GM12878 (cell line): ENCODE data around the gene TCF7L1.

Experiments
- CTCF ChIP-seq, 3 experiments: IDR thresholded peaks in 2 of 3; conservative IDR thresholded peaks in 1 of 3; 2 replicates each; pipeline ENCODE4 v1.5.1; 2011; ENCODE audit warnings: low read depth in 3 of 3, low read length in 3 of 3, mild to moderate bottlenecking in 3 of 3, control low read depth in 2 of 3, moderate library complexity in 2 of 3, inconsistent platforms in 1 of 3, mixed read lengths in 1 of 3; ENCODE audit not compliant: control insufficient read depth in 2 of 3, insufficient read depth in 1 of 3; ENCODE audit errors: extremely low read depth in 1 of 3
- EZH2 ChIP-seq: IDR thresholded peaks from 2 replicates; pipeline ENCODE4 v1.6.1; 2012; ENCODE audit warnings: low read depth, mild to moderate bottlenecking, control low read depth, inconsistent platforms, low read length, borderline replicate concordance; ENCODE audit not compliant: control insufficient read depth
- IKZF1 ChIP-seq: fragments of 450-650 bp; conservative IDR thresholded peaks from 2 replicates; pipeline ENCODE4 v1.6.1; 2017; ENCODE audit warnings: antibody characterized with exemption, mild to moderate bottlenecking
- NFIC ChIP-seq: IDR thresholded peaks from 2 replicates; pipeline ENCODE4 v1.6.1; 2012; ENCODE audit warnings: low read depth, mild to moderate bottlenecking, inconsistent platforms, low read length, moderate library complexity
- POLR2A ChIP-seq: IDR thresholded peaks from 2 replicates; pipeline ENCODE4 v1.6.1; 2011; ENCODE audit warnings: low read depth, mild to moderate bottlenecking, low read length
- RAD21 ChIP-seq: IDR thresholded peaks from 2 replicates; pipeline ENCODE4 v1.6.1; 2011; ENCODE audit warnings: mild to moderate bottlenecking, low read depth, low read length, moderate library complexity; ENCODE audit not compliant: insufficient read depth
- YY1 ChIP-seq: IDR thresholded peaks from 2 replicates; pipeline ENCODE4 v1.6.1; 2011; ENCODE audit warnings: low read depth, mild to moderate bottlenecking, low read length
- ZNF274 ChIP-seq: IDR thresholded peaks from one replicate; pipeline ENCODE4 v1.8.0; 2011; ENCODE audit not compliant: insufficient read length, insufficient read depth
- TF ChIP-seq, protein P1 (sequence below): fragments of 450-650 bp; IDR thresholded peaks from 2 replicates; pipeline ENCODE4 v1.6.1; 2017; ENCODE audit warnings: mild to moderate bottlenecking
- TF ChIP-seq, protein P2 (sequence below): fragments of 450-650 bp; IDR thresholded peaks from 2 replicates; pipeline ENCODE4 v1.6.1; 2016; ENCODE audit warnings: mild to moderate bottlenecking, moderate library complexity, borderline replicate concordance

GRCh38 chr2:85310330-85310729 is 177.1 kb downstream of the TCF7L1 start:
- no peak for TF ChIP-seq NFIC
- no peak; the same call in 1 of the 2 replicates for TF ChIP-seq POLR2A
- TF ChIP-seq YY1, result no peak
- no peak for TF ChIP-seq ZNF274
- no peak for TF ChIP-seq IKZF1
- no peak for TF ChIP-seq CTCF (IDR thresholded peaks at IDR 0.05 in 2 of 3, conservative IDR thresholded peaks at IDR 0.05 in 1 of 3; ENCODE audit: control insufficient read depth in 2 of 3, extremely low read depth in 1 of 3, insufficient read depth in 1 of 3, low read depth in 3 of 3, low read length in 3 of 3)
- TF ChIP-seq, protein P1, sequence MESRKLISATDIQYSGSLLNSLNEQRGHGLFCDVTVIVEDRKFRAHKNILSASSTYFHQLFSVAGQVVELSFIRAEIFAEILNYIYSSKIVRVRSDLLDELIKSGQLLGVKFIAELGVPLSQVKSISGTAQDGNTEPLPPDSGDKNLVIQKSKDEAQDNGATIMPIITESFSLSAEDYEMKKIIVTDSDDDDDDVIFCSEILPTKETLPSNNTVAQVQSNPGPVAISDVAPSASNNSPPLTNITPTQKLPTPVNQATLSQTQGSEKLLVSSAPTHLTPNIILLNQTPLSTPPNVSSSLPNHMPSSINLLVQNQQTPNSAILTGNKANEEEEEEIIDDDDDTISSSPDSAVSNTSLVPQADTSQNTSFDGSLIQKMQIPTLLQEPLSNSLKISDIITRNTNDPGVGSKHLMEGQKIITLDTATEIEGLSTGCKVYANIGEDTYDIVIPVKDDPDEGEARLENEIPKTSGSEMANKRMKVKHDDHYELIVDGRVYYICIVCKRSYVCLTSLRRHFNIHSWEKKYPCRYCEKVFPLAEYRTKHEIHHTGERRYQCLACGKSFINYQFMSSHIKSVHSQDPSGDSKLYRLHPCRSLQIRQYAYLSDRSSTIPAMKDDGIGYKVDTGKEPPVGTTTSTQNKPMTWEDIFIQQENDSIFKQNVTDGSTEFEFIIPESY, result no peak
- TF ChIP-seq, protein P2, sequence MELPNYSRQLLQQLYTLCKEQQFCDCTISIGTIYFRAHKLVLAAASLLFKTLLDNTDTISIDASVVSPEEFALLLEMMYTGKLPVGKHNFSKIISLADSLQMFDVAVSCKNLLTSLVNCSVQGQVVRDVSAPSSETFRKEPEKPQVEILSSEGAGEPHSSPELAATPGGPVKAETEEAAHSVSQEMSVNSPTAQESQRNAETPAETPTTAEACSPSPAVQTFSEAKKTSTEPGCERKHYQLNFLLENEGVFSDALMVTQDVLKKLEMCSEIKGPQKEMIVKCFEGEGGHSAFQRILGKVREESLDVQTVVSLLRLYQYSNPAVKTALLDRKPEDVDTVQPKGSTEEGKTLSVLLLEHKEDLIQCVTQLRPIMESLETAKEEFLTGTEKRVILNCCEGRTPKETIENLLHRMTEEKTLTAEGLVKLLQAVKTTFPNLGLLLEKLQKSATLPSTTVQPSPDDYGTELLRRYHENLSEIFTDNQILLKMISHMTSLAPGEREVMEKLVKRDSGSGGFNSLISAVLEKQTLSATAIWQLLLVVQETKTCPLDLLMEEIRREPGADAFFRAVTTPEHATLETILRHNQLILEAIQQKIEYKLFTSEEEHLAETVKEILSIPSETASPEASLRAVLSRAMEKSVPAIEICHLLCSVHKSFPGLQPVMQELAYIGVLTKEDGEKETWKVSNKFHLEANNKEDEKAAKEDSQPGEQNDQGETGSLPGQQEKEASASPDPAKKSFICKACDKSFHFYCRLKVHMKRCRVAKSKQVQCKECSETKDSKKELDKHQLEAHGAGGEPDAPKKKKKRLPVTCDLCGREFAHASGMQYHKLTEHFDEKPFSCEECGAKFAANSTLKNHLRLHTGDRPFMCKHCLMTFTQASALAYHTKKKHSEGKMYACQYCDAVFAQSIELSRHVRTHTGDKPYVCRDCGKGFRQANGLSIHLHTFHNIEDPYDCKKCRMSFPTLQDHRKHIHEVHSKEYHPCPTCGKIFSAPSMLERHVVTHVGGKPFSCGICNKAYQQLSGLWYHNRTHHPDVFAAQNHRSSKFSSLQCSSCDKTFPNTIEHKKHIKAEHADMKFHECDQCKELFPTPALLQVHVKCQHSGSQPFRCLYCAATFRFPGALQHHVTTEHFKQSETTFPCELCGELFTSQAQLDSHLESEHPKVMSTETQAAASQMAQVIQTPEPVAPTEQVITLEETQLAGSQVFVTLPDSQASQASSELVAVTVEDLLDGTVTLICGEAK, result no peak
- no peak for TF ChIP-seq RAD21
- TF ChIP-seq EZH2, result no peak
